OCI-M1 (cell line): ENCODE data around the gene PSPH.
"Not testable (repeated sequence)": the region's sequence is repeated elsewhere in the genome, so short reads cannot be mapped to it uniquely, and the experiment has no call there.

Experiments used
- DNase-seq: peaks from one replicate; lab custom pipeline; 2025; lab: John Stamatoyannopoulos, UW

Gene PSPH

DNA sequence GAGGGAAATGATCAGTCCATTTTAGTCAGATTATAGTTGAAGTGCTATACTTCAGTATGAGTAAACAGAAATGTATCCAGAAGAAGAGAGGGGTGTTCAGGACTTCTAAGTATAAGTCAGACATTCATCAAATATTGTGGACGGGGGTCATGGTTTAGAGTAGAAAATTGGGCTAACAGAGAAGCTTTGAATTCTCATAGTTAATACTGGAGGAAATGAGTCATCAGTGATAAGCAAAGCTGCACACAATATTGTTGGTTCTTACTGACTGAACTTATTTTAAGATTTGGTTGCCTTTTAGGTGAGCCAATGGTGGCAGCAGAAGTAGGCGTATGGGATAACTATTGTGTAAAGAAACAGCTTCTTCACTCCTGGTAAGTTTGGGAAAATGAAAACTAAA is 11.1 kb upstream of the PSPH start:
- peak; percentile 52 for DNase-seq

- DNase-seq = no peak
Measured at GRCh38 chr7:56053993-56054392, 2.7 kb upstream of the PSPH start.

GRCh38 chr7:56053379-56053778 is 2.1 kb upstream of the PSPH start:
- DNase-seq = no peak

GRCh38 chr7:56051053-56051338 is 248 bp downstream of the PSPH start:
- no peak for DNase-seq

DNA sequence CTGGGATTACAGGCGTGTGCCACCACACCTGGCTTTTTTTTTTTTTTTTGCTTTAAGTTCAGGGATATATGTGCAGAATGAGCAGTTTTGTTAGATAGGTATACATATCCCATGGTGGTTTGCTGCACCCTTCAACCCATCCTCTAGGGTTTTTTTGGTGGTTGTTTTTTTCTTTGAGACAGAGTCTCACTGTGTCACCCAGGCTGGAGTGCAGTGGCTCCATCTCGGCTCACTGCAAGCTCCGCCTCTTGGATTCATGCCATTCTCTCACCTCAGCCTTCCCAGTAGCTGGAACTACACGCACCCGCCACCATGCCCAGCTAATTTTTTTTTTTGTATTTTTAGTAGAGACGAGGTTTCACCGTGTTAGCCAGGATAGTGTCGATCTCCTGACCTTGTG is 2.5 kb downstream of the PSPH start:
- DNase-seq = not testable (repeated sequence)

- DNase-seq = no peak
Measured at GRCh38 chr7:56048245-56048644, 3.0 kb downstream of the PSPH start.

- DNase-seq = not testable (repeated sequence)
Measured at GRCh38 chr7:56047446-56048116, 3.7 kb downstream of the PSPH start.

- DNase-seq = no peak
Measured at GRCh38 chr7:56046721-56047445, 4.4 kb downstream of the PSPH start.

GRCh38 chr7:56045758-56046157 is 5.5 kb downstream of the PSPH start:
- DNase-seq = not testable (repeated sequence)

DNA sequence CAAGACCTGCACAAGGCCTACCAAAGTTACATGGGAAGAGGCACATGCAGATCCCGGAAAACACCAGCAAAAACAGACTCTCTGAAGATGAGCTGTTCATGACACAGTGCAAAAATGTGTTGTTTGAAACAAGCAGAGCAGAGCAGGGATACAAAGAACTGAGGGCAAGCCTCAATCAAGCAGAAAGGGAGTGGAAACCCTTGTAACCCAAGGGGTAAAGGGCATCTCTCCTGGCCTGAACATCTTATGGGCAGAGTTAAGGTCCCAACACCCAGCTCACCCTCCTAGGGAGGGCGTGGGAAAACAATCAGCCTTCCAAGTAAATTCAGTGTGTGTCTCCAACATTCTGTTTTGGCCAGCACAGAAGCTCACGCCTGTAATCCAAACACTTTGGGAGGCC is 10.5 kb downstream of the PSPH start:
- DNase-seq = no peak

GRCh38 chr7:56033671-56034432 is 17.4 kb downstream of the PSPH start:
- DNase-seq = peak; percentile 85

DNA sequence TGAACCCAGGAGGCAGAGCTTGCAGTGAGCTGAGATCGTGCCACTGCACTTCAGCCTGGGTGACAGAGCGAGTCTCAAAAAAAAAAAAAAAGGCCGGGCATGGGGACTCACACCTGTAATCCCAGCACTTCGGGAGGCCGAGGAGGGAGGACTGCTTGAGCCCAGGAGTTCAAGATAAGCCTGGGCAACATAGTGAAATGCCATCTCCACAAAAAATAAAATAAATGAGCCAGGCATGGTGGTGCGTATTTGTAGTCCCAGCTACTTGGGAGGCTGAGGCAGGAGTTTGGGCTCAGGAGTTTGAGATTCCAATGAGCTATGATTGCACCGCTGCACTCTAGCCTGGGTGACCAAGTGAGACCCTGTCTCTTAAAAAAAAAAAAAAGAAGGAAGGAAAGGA is 18.7 kb downstream of the PSPH start:
- DNase-seq = not testable (repeated sequence)

DNA sequence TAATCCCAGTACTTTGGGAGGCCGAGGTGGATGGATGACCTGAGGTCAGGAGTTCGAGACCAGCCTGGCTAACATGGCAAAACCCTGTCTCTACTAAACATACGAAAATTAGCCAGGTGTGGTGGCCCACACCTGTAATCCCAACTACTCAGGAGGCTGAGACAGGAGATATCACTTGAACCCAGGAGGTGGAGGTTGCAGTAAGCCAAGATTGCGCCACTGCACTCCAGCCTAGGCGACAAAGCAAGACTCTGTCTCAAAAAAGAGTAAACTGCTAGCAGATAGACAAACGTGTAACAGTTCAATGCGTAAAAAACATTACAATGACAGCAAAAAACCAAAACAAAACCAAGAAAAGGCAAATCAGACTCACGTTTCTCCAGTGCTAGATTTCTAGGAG is 19.7 kb downstream of the PSPH start:
- DNase-seq = not testable (repeated sequence)

- DNase-seq = no peak
Measured at GRCh38 chr7:56030340-56030739, 20.9 kb downstream of the PSPH start.

GRCh38 chr7:56028942-56029630 is 22.2 kb downstream of the PSPH start:
- no peak for DNase-seq

DNA sequence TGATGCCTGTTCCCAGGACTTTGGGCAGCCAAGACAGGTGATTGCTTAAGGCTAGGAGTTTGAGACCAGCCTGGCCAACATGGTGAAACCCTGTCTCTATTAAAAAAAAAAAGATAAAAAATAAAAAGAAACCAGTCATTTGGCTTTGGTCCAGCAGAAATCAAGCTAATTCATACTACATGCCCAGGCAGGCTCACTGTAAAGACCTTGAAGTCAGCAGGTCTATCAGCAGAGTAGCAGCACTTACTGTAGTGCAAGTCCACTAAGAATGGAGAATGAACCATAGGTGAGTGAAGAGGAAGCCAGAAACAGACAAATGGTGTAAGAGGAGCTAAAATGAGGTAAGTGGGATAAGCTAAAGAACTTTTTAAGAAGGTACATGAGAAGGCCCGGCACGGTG is 24.7 kb downstream of the PSPH start:
- DNase-seq = no peak

- no peak for DNase-seq
Measured at GRCh38 chr7:56023500-56023899, 27.7 kb downstream of the PSPH start.

- no peak for DNase-seq
Measured at GRCh38 chr7:56019501-56019900, 31.7 kb downstream of the PSPH start.

DNA sequence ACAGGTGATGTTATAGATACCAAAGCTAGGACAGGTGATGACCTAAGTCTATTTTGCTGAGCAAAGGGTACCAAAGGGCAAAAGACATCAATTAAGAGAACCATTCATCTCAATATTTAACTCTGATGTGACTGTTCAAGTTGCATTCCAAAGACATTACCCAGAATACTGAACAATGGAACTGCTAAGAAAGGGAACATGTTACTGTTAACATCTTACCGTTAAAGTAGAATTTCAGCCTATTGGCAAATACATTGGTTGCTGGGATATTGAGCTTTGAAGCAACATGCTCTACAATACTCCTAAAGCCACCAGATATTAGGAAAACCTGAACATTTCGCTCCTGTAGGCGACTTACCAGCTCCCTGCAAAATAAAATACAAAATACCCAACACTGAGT is 34.2 kb downstream of the PSPH start:
- DNase-seq = not testable (repeated sequence)

- no peak for DNase-seq
Measured at GRCh38 chr7:56009695-56010094, 41.5 kb downstream of the PSPH start.

DNA sequence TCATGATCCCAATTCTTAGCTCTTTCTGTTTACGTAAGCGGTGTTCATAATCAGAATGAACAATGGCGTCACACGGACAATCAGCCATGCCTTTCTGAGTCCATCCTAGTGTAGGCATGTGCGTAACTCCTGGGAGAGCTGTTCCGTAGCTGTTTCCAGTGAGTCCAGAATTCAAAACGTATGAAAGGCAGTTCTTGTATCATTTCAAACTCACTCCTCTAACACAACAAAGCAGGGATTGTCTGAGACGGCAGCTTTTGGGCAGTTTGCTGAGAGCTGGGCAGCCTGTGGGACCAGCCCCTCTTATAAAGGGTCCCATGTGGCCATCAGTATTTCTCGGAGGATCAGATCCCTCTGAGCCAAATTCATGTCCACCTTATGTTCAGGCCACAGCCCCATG is 43.4 kb downstream of the PSPH start:
- no peak for DNase-seq

GRCh38 chr7:56007167-56007652 is 44.0 kb downstream of the PSPH start:
- DNase-seq = no peak
